ENCODE data around the gene COX7A1.

The COX7A1 gene

DNA sequence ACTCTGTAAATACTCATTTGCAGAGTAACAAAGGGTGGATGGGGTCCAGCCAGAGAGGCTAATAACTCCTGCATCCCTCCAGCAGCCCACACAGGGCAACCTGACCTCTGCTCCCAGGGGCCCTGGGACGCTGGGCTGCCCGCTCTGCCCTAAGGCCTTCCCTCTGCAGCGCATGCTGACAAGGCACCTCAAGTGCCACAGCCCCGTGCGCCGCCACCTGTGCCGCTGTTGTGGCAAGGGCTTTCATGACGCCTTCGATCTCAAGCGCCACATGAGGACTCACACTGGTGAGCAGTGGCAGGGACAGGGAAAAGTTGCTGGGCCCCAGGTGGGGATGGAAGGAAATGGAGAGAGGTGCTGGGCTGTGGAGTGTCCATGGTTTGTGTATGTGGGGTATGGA lies 39.6 kb downstream of the COX7A1 start:
- DNase-seq (ENCODE audit: low read depth, low spot score) = no peak

GRCh38 chr19:36111200-36111539 lies 41.1 kb downstream of the COX7A1 start:
- no peak for DNase-seq (ENCODE audit: low read depth, low spot score)

GRCh38 chr19:36110487-36111199 lies 41.6 kb downstream of the COX7A1 start, which contains the start of gene OVOL3:
TSS of gene OVOL3 (plus strand) at chr19:36111143. CDS start at chr19:36111203, 60 bp downstream.
- DNase-seq (ENCODE audit: low read depth, low spot score) = no peak

- DNase-seq (ENCODE audit: low read depth, low spot score) = no peak
These were observed 43.6 kb downstream of the COX7A1 start for GRCh38 chr19:36108684-36109083.

DNA sequence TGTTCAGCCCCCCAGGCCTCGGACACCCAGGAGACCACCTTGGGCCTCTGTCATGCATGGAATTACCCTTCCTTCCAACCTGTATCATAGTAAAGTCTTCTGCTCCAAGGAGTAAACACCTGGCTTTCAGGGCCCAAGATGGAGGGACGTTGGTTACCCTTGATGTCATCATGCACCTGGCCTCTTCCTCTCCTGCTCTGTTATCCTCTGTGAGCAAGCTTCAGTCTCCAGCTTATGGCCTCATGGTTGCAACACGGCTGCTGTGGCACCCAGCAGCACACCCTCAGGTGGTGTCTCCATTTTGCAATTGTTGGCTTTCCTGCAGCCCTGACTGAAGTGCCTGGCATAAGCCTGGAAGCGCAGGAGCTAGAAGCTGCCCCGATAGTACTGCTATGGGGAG lies 45.3 kb downstream of the COX7A1 start:
- DNase-seq (ENCODE audit: low read depth, low spot score) = no peak

DNA sequence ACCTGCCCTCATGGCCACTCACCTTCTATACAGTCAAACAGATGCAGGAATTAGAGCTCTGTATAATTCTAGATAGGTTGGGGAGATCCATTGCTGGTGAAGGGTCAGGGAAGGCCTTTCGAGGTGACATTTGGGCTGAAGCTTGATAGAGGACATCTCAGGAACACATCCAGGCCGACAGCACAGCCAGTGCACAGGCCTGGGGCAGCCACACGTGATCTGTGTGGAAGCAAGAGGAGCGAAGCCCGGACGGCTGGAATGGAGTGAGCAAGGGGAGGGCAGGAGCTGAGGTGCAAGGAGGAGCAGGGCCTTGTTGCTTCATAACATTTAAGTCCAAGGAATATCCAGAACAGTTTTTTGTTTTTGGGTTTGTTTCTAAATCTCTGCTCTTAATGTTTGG lies 45.8 kb downstream of the COX7A1 start:
- no peak for DNase-seq (ENCODE audit: low read depth, low spot score)

DNA sequence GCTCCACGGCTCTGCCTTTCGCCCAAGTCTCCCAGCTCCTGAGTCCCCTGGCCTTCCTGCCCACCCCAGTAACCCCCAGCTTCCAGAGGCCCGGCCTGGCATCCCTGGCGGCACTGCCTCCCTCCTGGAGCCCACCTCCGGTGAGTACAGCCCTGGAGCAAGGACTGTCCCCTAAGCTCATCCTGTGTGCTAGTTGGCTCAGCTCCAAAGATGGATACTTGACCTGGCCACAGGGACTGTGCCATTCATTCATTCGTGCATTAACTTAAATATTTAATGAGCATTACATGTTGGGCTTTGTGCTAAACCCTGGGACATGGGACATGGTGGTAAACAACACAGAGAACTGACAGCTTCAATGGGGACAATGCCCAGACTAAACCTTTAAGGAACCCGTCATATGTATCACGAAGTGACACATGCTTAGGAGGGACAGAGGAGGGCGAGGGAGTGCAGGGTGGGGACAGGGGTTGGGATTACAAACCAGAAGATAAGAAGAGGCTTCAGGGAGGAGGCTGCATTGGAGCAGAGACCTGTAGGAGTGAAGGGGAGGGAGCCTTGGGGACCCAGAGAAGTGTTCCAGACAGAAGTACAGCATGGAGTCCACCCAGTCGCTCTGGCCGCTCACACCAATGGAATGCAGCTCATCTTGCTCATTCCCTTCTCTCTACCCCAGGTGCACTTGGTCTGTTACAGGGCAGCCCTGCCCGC lies 48.2 kb downstream of the COX7A1 start:
- DNase-seq (ENCODE audit: low read depth, low spot score) = no peak

DNA sequence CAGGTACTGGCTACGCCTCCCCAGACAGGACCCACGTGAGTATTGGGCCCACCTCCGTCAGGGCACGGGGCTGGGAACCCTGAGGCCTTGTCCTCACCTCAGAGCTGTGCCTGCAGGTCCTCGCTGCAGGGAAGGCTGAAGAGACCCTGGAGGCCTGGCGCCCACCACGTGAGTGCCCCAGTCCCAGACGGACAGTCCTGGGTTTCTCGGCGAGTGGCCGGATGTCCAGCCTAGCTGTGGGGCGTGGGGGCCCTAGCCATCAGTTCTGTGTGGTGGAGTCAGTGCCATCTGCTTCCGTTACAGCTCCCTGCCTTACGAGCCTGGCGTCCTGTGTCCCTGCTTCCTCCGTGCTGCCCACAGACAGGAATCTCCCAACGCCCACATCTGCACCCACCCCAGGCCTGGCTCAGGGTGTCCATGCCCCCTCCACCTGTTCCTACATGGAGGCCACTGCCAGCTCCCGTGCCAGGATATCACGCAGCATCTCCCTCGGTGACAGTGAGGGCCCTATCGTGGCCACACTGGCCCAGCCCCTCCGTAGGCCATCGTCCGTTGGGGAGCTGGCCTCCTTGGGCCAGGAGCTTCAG lies 49.1 kb downstream of the COX7A1 start:
- DNase-seq (ENCODE audit: low read depth, low spot score) = no peak

DNA sequence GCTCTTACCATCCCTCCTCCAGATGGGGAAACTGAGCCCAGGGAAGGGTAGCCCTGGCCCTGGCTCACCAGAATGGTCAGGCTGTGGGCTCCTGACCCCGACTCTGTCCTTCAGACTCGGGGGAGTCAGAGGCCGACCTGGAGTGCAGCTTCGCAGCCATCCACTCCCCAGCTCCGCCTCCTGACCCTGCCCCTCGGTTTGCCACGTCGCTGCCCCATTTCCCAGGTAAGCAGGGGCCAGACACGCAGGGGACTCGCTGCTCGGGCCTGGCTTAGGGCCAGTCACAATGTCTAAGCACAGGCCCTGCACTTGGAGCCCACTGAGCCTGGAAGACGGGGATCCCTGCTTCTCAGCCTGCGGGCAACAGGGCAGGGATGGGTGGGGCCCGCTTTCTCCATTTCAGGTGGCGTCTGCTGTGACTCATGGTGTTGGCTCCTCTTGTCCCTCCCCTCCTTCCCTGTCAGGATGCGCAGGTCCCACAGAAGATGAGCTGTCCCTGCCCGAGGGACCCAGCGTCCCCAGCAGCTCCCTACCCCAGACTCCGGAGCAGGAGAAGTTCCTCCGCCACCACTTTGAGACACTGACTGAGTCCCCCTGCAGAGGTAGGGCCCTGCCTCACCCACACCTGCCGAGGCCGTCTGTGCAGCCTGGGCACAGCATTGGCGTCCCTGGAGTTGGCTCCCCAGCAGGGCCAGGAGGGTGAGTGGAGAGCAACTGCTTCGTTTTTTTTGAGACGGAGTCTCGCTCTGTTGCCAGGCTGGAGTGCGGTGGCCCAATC lies 50.5 kb downstream of the COX7A1 start:
- DNase-seq (ENCODE audit: low read depth, low spot score) = no peak
